Smooth muscle cell of the brain vasculature (primary cell): Measurements from ENCODE around the gene WTIP.
"Not testable (repeated sequence)": the region's sequence is repeated elsewhere in the genome, so short reads cannot be mapped to it uniquely, and the experiment has no call there.

ENCODE experiments used
- DNase-seq: peaks from one replicate; pipeline ENCODE4 v3.0.0-alpha.2; 2012; ENCODE audit warnings: low read depth, low spot score

WTIP gene

GRCh38 chr19:34478496-34478895 is 3.1 kb upstream of the WTIP start:
- not testable (repeated sequence) for DNase-seq

DNA sequence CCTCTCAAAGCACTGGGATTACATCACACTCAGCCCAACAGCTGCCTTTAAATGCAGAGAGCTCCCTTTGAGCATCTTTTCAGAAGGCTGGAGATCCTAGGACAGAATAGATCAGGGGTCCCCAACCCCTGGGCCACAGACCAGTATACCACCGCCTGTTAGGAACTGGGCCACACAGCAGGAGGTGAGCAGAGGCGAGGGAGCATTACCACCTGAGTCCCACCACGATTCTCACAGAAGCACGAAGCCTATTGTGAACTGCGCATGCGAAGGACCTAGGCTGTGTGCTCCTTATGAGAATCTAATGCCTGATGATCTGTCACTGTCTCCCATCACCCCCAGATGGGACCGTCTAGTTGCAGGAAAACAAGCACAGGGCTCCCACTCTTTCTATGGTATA is 2.2 kb upstream of the WTIP start:
- DNase-seq = no peak

- DNase-seq = no peak
Measured at GRCh38 chr19:34480491-34480890, 1.1 kb upstream of the WTIP start.

- DNase-seq = no peak
Measured at GRCh38 chr19:34481861-34482379, 362 bp downstream of the WTIP start.

DNA sequence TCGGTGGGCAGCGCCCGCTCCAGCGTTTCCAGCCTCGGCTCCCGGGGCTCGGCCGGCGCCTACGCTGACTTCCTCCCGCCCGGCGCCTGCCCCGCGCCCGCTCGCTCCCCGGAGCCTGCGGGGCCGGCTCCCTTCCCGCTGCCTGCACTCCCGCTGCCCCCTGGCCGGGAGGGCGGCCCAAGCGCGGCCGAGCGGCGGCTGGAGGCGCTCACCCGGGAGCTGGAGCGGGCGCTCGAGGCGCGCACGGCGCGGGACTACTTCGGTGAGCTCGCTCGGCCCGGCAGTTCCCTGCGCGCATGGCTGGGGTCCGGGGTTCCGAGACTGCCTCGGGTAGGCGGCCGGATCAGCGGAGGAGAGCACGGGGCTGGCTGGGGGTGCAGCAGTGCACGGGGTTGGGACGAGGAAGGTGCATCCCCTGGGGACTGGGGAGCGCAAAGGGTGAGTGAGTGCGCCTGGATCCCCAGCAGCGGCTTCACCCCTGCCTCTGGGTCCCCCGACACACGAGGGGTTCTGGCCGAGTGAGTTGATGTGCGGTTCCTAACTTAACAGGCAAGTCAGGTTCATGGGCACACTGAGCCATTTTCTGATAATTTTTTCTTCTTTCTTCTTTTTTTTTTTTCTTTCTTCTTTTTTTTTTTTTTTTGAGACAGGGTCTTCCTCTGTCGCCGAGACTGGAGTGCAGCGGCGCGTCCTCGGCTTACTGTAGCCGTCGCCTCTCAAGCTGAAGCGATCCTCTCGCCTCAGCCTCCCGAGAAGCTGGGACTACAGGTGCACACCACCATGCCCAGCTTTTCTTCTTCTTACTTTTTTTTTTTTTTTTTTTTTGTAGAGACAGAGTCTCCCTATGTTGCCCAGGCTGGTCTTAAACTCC is 1.1 kb downstream of the WTIP start:
- DNase-seq = no peak

- no peak for DNase-seq
Measured at GRCh38 chr19:34484328-34484727, 2.8 kb downstream of the WTIP start.

DNA sequence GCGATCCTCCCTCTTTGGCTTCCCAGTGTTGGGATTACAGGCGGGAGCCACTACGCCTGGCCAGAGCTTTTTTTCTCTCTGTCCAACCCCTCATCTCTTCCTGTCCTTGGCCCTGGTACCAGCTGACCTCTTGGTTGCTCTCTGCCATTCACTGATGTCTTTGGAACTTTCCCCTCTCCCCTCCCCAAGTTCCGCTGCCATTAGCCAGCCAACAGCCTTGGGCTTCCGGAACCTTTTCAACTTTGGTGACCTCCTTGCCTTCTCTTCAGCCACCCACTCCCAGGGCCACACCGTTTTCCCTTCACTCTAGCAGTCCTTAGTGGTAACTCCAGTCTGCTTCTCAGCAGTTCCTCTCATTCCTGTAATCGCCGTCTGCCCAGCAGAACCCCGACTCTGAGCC is 4.3 kb downstream of the WTIP start:
- no peak for DNase-seq

GRCh38 chr19:34487651-34488051 is 6.1 kb downstream of the WTIP start:
- DNase-seq = no peak

GRCh38 chr19:34489175-34489574 is 7.6 kb downstream of the WTIP start:
- no peak for DNase-seq

DNA sequence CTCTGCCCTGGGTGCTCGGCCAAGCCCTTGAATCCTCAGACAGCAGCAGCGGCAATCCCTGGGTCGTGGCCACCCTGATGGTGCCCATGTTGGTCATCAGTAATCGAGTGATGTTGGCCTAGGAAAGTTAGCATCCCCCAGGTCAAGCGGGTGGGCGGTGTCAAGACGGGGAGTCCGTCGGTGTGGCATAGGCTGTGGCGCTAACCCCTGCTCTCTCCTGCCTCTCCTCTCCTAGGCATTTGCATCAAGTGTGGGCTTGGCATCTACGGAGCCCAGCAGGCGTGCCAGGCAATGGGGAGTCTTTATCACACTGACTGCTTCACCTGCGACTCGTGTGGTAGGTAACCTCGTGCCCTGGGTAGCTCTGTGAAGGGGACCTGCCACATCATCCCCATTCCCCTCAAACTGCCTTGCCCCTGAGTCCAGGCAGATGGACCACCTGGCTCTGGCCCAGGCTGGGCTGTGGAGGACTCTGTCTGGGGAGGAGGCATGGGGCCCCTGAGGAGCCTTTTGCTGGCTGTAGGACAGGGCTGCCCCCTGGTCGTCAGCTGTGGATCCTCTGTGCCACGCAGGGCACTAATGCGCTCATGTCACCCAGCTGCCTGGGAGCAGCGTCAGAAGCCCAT is 8.7 kb downstream of the WTIP start:
- no peak for DNase-seq

DNA sequence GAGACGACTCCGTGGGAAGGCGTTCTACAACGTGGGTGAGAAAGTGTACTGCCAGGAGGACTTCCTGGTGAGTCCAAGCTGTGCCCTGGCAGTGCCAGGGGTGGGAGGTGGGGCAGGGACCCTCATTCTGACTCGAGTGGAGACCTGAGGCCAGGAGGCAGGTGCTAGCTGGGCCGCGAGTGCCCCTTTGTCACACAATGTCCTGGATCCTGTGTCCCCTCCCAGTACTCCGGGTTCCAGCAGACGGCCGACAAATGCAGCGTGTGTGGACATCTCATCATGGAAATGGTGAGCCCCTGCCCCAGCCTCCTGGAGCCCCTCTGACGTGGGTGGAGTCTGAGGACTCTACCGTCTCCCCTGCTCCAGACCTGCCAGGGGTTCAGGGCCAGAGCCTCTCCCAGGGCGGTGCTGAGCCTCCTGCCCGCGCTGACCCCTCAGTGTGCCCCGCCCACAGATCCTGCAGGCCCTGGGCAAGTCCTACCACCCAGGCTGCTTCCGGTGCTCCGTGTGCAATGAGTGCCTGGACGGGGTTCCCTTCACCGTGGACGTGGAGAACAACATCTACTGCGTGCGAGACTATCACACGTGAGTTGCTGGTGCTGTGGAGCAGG is 11.6 kb downstream of the WTIP start:
- DNase-seq = no peak

DNA sequence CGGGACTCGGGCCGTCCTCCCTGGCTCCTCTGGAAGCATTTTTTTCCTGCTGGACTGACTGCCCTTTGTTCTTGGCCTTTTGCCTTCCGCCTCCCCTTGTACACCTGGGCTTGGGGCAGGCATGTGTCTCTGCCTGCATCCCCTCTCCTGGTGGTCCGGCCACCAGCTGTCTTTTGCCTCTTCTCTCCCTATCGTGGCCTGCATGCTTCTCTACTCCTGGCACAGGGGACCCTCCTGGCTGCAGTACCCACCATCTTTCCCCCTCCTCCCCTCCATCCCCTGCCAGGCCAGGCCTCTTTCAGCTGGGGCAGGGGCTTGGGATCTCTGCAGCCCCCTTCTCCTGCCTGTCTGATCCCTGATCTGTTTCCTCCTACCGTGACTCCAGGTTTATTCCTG is 12.1 kb downstream of the WTIP start:
- DNase-seq = no peak

GRCh38 chr19:34494601-34495000 is 13.0 kb downstream of the WTIP start:
- no peak for DNase-seq

GRCh38 chr19:34495416-34495815 is 13.9 kb downstream of the WTIP start:
- no peak for DNase-seq

DNA sequence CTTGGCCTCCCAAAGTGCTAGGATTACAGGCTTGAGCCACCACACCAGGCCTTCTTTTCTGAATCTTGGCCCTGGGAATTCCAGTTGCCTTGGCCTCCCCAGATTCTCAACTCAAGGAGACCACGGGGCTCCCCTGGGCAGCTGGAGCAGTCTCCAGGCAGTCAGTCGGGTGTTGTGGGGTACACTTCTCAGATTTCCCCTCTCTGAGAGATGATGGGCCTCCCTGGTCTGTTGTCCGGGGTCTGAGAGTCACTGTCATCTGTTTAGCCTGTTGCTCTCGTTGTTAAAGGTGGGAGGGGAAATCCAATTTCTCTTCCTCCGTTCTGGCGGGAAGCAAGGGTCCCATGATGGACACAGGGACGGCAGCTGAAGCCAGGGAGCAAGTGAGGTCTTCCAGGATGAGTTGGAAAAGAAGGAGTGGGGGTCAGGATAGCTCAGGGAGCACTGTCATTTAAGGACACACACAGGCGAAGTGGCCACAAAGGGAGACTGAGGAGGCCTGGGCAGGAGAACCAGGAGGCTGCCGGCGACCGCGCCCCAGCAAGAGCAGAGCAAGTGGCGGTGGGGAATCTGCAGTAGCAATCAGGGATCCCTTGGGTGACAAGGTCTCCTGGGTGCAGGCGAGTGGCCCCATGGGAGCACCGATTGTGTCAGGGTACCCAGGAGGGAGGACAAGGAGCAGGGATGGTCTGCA is 15.7 kb downstream of the WTIP start:
- no peak for DNase-seq

DNA sequence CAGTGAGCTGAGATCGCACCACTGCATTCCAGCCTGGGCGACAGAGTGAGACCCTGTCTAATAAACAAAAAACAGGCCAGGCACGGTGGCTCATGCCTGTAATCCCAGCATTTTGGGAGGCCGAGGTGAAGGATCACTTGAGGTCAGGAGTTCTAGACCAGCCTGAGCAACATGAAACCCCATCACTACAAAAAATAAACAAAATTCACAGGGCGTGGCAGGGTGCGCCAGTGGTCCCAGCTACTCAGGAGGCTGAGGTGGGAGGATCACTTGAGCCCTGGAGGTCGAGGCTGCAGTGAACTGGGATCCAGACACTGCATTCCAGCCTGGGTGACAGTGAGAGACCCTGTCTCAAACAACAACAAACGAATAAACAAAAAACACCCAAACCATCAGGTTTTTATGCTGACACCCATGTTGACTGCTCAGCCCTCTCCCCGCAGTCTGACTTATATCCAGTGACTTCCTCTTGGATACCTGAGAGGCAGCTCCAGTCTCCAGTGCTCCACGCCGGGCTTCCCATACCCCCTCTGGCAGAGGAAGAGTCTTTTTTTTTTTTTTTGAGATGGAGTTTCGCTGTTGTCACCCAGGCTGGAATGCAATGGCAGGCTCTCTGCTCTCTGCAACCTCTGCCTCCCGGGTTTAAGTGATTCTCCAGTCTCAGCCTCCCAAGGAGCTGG is 17.7 kb downstream of the WTIP start:
- DNase-seq = no peak

GRCh38 chr19:34500656-34501120 is 19.1 kb downstream of the WTIP start:
- no peak for DNase-seq

- DNase-seq = peak; percentile 70
Measured at GRCh38 chr19:34501339-34502320, 20.1 kb downstream of the WTIP start.

DNA sequence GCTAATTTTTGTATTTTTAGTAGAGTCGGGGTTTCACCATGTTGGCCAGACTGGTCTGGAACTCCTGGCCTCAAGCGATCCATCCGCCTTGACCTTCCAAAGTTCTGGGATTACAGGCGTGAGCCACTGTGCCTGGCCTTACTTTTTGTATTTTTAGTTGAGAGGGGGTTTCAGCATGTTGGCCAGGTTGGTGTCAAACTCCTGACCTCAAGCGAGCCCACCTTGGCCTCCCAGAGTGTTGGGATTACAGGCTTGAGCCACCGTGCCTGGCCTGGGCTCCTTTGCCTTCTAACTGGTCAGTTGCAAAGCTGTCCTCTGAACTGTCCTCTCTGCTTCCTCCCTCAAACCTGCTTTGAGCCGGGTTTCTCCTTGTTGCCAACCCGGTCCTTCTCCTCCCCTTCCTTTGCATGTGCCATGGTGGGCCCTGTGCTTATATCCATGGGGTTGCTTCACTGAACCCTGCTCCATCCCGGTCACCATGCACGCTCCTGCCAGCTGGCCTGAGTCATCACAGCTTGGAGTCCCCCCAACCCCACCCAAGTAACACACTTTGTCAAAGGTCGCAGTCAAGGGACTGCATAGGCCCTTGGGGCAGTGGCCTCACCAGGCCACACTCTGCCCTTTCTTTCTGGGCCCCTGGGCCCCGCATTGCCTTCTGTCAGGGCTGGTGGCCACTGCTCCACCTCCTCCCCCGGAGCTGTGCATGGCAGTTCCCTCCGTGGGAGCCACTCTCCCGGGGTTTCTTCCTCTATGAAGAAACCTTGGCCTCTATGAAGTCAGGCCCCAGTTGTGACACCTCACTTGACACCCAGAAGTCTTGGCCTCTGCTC is 21.2 kb downstream of the WTIP start:
- no peak for DNase-seq
